Activated CD8-positive, alpha-beta T cell treated with anti-CD3 and anti-CD28 coated beads for 36 hours (primary cell): ENCODE data around the gene APBA1. TPM values are rescaled to one million over a fixed set of nuclear protein-coding genes. Genes with fewer than 3 reads are reported as not detected.

ENCODE experiments used
- ATAC-seq: fragments of 200-7000 bp; cut with Tn5 transposase; one replicate; pipeline ENCODE4 v1.10.0; 2021; ENCODE audit warnings: mild to moderate bottlenecking, moderate library complexity
- CTCF ChIA-PET: fragments of 350-600 bp; sonication (Branson Sonifier 250); formaldehyde crosslinking; loops from one replicate; lab custom pipeline; 2021; ENCODE audit warnings: antibody characterized with exemption; lab: Charles Lee
- POLR2A ChIA-PET: fragments of 350-600 bp; sonication (Branson Sonifier 250); formaldehyde crosslinking; loops from one replicate; lab custom pipeline; 2021; ENCODE audit warnings: antibody characterized with exemption; lab: Charles Lee
- DNase-seq: peaks from one replicate; pipeline ENCODE4 v3.0.0-alpha.2; 2020
- H3K27ac Mint-ChIP-seq: one replicate; pipeline ENCODE4 v1.8.0; 2021; ENCODE audit warnings: mild to moderate bottlenecking, mixed read lengths
- H3K27me3 Mint-ChIP-seq: one replicate; pipeline ENCODE4 v1.8.0; 2021; ENCODE audit warnings: mixed read lengths
- H3K36me3 Mint-ChIP-seq: one replicate; pipeline ENCODE4 v1.8.0; 2021; ENCODE audit warnings: low read depth, mixed read lengths
- H3K4me1 Mint-ChIP-seq: one replicate; pipeline ENCODE4 v1.8.0; 2021; ENCODE audit warnings: low read depth, mixed read lengths
- H3K4me3 Mint-ChIP-seq: one replicate; pipeline ENCODE4 v1.8.0; 2021; ENCODE audit warnings: mild to moderate bottlenecking, moderate library complexity, mixed read lengths
- H3K9me3 Mint-ChIP-seq: one replicate; pipeline ENCODE4 v1.8.0; 2021; ENCODE audit warnings: mixed read lengths
- CTCF ChIP-seq: fragments of 200-600 bp; IDR thresholded peaks from one replicate; pipeline ENCODE4 v1.8.0; 2022; ENCODE audit warnings: antibody characterized with exemption, mild to moderate bottlenecking
- intact Hi-C: fragments of 100-400 bp; cut with micrococcal nuclease; formaldehyde crosslinking; loops from one replicate; pipeline ENCODE4 v1.10.0; 2022
- total RNA-seq, 2 experiments: library from RNA; stranded (reverse); gene quantifications; one replicate each; pipeline ENCODE4 v1.2.3, GENCODE V29; 2021

Gene APBA1
- total RNA-seq, 2 experiments from 2014 or later, result 0.07 TPM; not detected in 1

GRCh38 chr9:69392826-69393225 lies 279.3 kb downstream of the APBA1 start:
- CTCF ChIA-PET, result no interaction called here
- Mint-ChIP-seq H3K36me3 (no peaks in the 10 kb centered on the region), H3K4me1 (no peaks in the 10 kb centered on the region), H3K4me3 (no peak overlapping the region), H3K9me3 (no peaks in the 10 kb centered on the region), H3K27ac (no peak overlapping the region), H3K27me3 (peaks cover 2% of the 10 kb centered on the region)
- no peak for TF ChIP-seq CTCF
- ATAC-seq, result no peak
- POLR2A ChIA-PET, result no interaction called here
- no peak for DNase-seq
- intact Hi-C loops, result no loop called here

- H3K4me1 Mint-ChIP-seq, result no peaks in the 10 kb centered on the region
- intact Hi-C loops, result no loop called here
- no peak overlapping the region for H3K27ac Mint-ChIP-seq
- no peak overlapping the region for H3K4me3 Mint-ChIP-seq
- no peaks in the 10 kb centered on the region for H3K9me3 Mint-ChIP-seq
- POLR2A ChIA-PET, result no interaction called here
- no peak for TF ChIP-seq CTCF
- CTCF ChIA-PET, result no interaction called here
- ATAC-seq (no peak), DNase-seq (no peak)
- H3K27me3 Mint-ChIP-seq, result peaks cover 2% of the 10 kb centered on the region
- H3K36me3 Mint-ChIP-seq, result no peaks in the 10 kb centered on the region
These were observed 280.2 kb downstream of the APBA1 start for GRCh38 chr9:69391946-69392345.

GRCh38 chr9:69391487-69391886 lies 280.7 kb downstream of the APBA1 start:
- intact Hi-C loops, result no loop called here
- no peak overlapping the region for H3K4me3 Mint-ChIP-seq
- H3K27ac Mint-ChIP-seq, result no peak overlapping the region
- no peak for ATAC-seq
- CTCF ChIA-PET, result no interaction called here
- H3K9me3 Mint-ChIP-seq, result no peaks in the 10 kb centered on the region
- no peaks in the 10 kb centered on the region for H3K36me3 Mint-ChIP-seq
- POLR2A ChIA-PET, result no interaction called here
- H3K27me3 Mint-ChIP-seq, result peaks cover 2% of the 10 kb centered on the region
- no peak for DNase-seq
- no peak for TF ChIP-seq CTCF
- no peaks in the 10 kb centered on the region for H3K4me1 Mint-ChIP-seq

GRCh38 chr9:69389437-69389995 lies 282.7 kb downstream of the APBA1 start:
- Mint-ChIP-seq H3K36me3 (no peaks in the 10 kb centered on the region), H3K27me3 (peaks cover 2% of the 10 kb centered on the region), H3K4me1 (no peaks in the 10 kb centered on the region), H3K9me3 (no peaks in the 10 kb centered on the region), H3K27ac (no peak overlapping the region), H3K4me3 (no peak overlapping the region)
- CTCF ChIA-PET, result no interaction called here
- DNase-seq (no peak), ATAC-seq (no peak)
- no peak for TF ChIP-seq CTCF
- POLR2A ChIA-PET, result no interaction called here
- intact Hi-C loops, result no loop called here

GRCh38 chr9:69388596-69388995 lies 283.6 kb downstream of the APBA1 start:
- Mint-ChIP-seq H3K9me3 (no peaks in the 10 kb centered on the region), H3K4me3 (no peak overlapping the region), H3K27ac (no peak overlapping the region), H3K27me3 (peaks cover 2% of the 10 kb centered on the region), H3K36me3 (no peaks in the 10 kb centered on the region), H3K4me1 (no peaks in the 10 kb centered on the region)
- no peak for TF ChIP-seq CTCF
- ChIA-PET CTCF (no interaction called here), POLR2A (no interaction called here)
- intact Hi-C loops, result no loop called here
- ATAC-seq (no peak), DNase-seq (no peak)
